Measurements from ENCODE around the gene WDR27. TPM values are rescaled to one million over a fixed set of nuclear protein-coding genes. Genes with fewer than 3 reads are reported as not detected.
A peak's percentile ranks its signal among the peaks of the same experiment; 100 is the strongest.

Gene WDR27
- total and polyA plus RNA-seq, 7 donors, result 1.2 to 46.0 (median 20.0) TPM

DNA sequence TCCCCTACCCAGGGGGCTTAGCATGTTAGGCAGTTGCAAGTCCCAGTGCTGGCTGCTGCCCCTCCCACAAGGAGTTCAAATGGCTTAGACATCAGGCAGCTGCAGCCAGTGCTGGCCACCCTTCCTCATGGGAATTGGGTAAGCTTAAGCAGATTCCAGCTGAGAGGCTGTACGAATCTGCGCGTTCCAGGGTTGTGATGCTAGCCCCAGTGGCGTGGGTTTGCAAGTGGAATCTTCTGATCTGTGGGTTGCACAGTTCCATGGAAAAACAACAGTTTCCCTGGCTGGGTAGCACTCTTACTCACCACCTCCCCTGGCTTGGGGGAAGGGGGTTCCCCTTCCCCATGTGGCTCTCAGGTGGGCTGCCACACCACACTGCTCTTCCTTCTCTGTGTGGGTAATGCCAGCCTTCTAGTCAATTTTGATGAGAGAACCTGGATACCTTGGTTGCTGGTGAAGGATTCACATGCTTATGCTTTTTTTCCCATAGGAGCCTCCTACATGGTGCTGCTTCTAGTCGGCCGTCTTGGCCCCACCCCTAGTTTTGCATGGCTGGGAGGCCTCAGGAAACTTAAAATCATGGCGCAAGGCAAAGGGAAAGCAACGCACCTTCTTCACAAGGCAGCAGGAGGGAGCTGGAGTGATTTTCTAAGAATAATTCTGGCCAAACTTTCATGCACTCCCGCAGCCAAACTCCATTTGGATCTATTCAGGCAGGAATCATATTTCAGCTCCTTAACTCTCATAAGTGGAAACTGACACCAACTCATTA lies 36.6 kb upstream of the WDR27 start:
- WGBS, 2 donors, result 84 to 87% methylated on average over 9 of the region's 9 CpGs
- no peak for DNase-seq
- H3K4me1 ChIP-seq, result no peaks in the 10 kb centered on the region
- H3K27me3 ChIP-seq, result no peaks in the 10 kb centered on the region
- TF ChIP-seq CTCF (IDR thresholded peaks at IDR 0.05), result no peak
- no peak for TF ChIP-seq POLR2AphosphoS5 (IDR thresholded peaks at IDR 0.05)
- intact Hi-C loops (cut with DNase I), result no loop called here
- H3K36me3 ChIP-seq, result no peaks in the 10 kb centered on the region
- no peaks in the 10 kb centered on the region for H3K9me3 ChIP-seq
- no peak overlapping the region for H3K27ac ChIP-seq
- H3K4me3 ChIP-seq, result no peak overlapping the region

DNA sequence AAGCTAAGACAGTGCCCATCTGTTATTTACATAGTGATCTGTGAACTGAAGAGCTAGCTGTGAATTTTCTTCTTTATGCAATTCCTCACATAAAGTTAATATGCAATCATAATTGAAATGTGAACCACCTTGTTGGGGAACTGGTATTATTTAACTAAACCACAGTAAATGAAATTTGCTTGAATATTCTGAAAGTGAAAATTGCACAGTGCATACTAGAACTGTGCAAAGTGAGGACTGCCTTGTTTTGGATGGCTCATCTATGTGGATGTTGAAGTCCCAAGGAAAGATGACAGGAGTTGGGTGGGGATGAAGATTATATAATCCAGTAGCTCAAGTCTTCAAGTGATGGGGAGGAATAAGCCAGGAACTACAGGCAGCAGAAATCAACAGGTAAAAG lies 28.1 kb upstream of the WDR27 start:
- intact Hi-C loops (cut with DNase I), result no loop called here
- Histone ChIP-seq H3K36me3 (no peaks in the 10 kb centered on the region), H3K9me3 (no peaks in the 10 kb centered on the region), H3K4me3 (no peak overlapping the region), H3K4me1 (peaks cover 0 to 8% (median 3%) of the 10 kb centered on the region in 4 donors), H3K27ac (no peak overlapping the region), H3K27me3 (no peaks in the 10 kb centered on the region)
- TF ChIP-seq EP300 (IDR thresholded peaks at IDR 0.05) (no peak), POLR2A (IDR thresholded peaks at IDR 0.05) (no peak)
- DNase-seq, result no peak

- Histone ChIP-seq H3K4me3 (no peak overlapping the region), H3K27ac (no peak overlapping the region), H3K4me1 (peaks cover 0 to 20% (median 13%) of the 10 kb centered on the region in 4 donors), H3K27me3 (no peaks in the 10 kb centered on the region), H3K9me3 (no peaks in the 10 kb centered on the region), H3K36me3 (no peaks in the 10 kb centered on the region)
- TF ChIP-seq POLR2AphosphoS5 (IDR thresholded peaks at IDR 0.05), result no peak
- no peak for TF ChIP-seq POLR2A (IDR thresholded peaks at IDR 0.05)
- TF ChIP-seq EP300 (IDR thresholded peaks at IDR 0.05), result no peak
- no peak for DNase-seq
- intact Hi-C loops (cut with DNase I), result no loop called here
Measured at GRCh38 chr6:169726963-169727362, 25.1 kb upstream of the WDR27 start.

DNA sequence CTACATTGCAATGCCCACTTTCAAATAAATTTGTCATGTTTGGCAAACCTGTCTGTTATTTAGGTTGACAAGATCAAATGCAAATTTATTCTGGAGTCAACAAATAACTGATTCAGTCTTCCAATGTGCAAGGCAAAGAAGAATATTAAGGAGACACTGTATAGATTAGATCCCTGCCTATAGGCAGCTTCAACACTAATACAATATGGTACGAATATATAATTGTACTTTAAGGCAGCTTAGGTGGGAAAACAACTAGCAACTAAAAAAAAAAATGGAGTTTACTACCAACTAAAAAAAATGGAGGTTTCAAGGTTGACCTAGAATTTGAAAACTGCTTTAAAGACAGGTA lies 24.2 kb upstream of the WDR27 start:
- TF ChIP-seq EP300 (IDR thresholded peaks at IDR 0.05) (no peak), POLR2AphosphoS5 (IDR thresholded peaks at IDR 0.05) (no peak), CTCF (IDR thresholded peaks at IDR 0.05) (no peak), POLR2A (IDR thresholded peaks at IDR 0.05) (no peak)
- no peaks in the 10 kb centered on the region for H3K27me3 ChIP-seq
- intact Hi-C loops (cut with DNase I), result no loop called here
- H3K36me3 ChIP-seq, result no peaks in the 10 kb centered on the region
- peak overlapping the region in 2 of 4 donors; percentile 93 to 98 for H3K27ac ChIP-seq
- H3K9me3 ChIP-seq, result no peaks in the 10 kb centered on the region
- H3K4me3 ChIP-seq, result no peak overlapping the region
- H3K4me1 ChIP-seq, result peaks cover 0 to 29% (median 21%) of the 10 kb centered on the region in 4 donors
- DNase-seq, result no peak
- WGBS, 2 donors, result 97 to 98% methylated on average over 1 of the region's 1 CpG

DNA sequence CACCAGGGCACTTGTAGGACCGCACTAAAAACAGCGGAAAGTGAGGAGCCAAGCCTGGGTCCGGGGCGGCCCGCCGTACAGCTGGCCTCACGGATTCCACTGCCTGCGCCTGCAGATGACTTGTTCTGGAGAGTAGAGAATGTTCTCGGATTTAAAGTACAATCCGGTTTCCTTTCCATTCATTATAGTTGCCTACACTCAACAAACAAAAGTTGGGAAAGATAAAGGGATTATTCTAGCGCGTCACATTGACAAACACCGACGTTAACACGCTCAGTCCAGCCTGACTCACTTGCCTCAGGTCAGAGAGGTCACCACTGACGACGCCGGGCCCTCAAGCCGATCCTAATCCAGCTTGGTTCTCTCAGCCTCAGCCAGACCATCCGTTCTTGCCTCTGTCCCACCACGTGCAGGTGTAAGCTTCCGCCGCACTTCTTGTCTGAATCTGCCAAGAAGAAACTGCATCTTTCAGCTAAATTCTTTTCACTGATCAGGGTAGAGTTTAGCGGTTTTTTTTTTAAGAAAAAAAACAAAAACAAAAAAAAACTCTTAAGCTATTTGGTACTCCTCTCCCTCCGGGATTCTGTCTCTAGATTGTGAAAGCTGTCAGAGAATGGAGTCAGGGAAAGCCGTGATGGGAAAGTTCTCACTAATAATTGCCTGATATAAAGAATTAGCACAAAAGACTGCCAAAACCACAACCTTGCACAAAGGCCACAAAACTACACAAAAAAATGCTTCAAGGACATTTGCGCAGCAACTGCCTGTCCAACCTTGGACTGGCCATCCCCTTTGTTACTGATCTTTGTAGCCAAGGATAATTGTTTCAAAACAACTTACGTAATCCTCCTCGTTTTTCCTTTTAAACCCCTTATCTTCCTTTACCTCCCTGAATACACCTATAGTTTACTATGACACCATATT lies 23.6 kb upstream of the WDR27 start:
- Histone ChIP-seq H3K9me3 (no peaks in the 10 kb centered on the region), H3K4me3 (peak overlapping the region; percentile 53 to 89 (median 74)), H3K27ac (peak overlapping the region; percentile 84 to 98 (median 94)), H3K27me3 (no peaks in the 10 kb centered on the region), H3K36me3 (no peaks in the 10 kb centered on the region), H3K4me1 (peaks cover 0 to 33% (median 22%) of the 10 kb centered on the region in 4 donors)
- intact Hi-C loops (cut with DNase I), result no loop called here
- peak in 3 of 4 donors; percentile 36 to 57 (median 50) for TF ChIP-seq POLR2AphosphoS5 (IDR thresholded peaks at IDR 0.05)
- TF ChIP-seq POLR2A (IDR thresholded peaks at IDR 0.05), result no peak
- TF ChIP-seq EP300 (IDR thresholded peaks at IDR 0.05), result no peak
- TF ChIP-seq CTCF (IDR thresholded peaks at IDR 0.05), result no peak
- WGBS, 2 donors, result 22 to 26% methylated on average over 29 of the region's 29 CpGs
- peak; percentile 86 for DNase-seq

All from sigmoid colon (tissue), 7 donors.